GM23338 (cell line): ENCODE measurements around the gene RNFT2. TPM values are rescaled to one million over a fixed set of nuclear protein-coding genes. Genes with fewer than 3 reads are reported as not detected.

Experiments
- ATAC-seq: fragments of 200-7000 bp; cut with Tn5 transposase; 3 replicates; pipeline ENCODE4 v1.9.1; 2020
- DNase-seq: peaks from one replicate; pipeline ENCODE4 v3.0.0-alpha.2; 2015; ENCODE audit warnings: low spot score
- H2AFZ ChIP-seq: fragments of 200-600 bp; sonication (generic); 2 replicates; pipeline ENCODE4 v1.8.0; 2016; ENCODE audit warnings: antibody characterized with exemption, mild to moderate bottlenecking, moderate library complexity
- H3F3A ChIP-seq: fragments of 200-600 bp; sonication (generic); replicated peaks from 2 replicates; pipeline ENCODE4 v1.8.0; 2017; ENCODE audit warnings: antibody characterized with exemption, mixed run types, low read depth
- H3K27ac ChIP-seq: fragments of 200-600 bp; sonication (generic); 2 replicates; pipeline ENCODE4 v1.6.1; 2016; ENCODE audit warnings: low read depth
- H3K27me3 ChIP-seq: fragments of 200-600 bp; sonication (generic); 2 replicates; pipeline ENCODE4 v1.8.0; 2016; ENCODE audit warnings: mild to moderate bottlenecking, mixed run types, moderate library complexity; ENCODE audit not compliant: insufficient read depth
- H3K36me3 ChIP-seq: fragments of 200-600 bp; sonication (generic); 2 replicates; pipeline ENCODE4 v1.8.0; 2016; ENCODE audit warnings: mild to moderate bottlenecking; ENCODE audit not compliant: insufficient read depth
- H3K4me1 ChIP-seq: fragments of 200-600 bp; sonication (generic); 2 replicates; pipeline ENCODE4 v1.8.0; 2016; ENCODE audit warnings: mild to moderate bottlenecking, moderate library complexity; ENCODE audit not compliant: insufficient read depth
- H3K4me2 ChIP-seq: fragments of 200-600 bp; sonication (generic); 2 replicates; pipeline ENCODE4 v1.7.1; 2017; ENCODE audit warnings: mixed run types
- H3K4me3 ChIP-seq: fragments of 200-600 bp; sonication (generic); 2 replicates; pipeline ENCODE4 v1.6.1; 2016; ENCODE audit warnings: mixed run types
- H3K79me2 ChIP-seq: fragments of 200-600 bp; sonication (generic); replicated peaks from 2 replicates; pipeline ENCODE4 v1.8.0; 2017; ENCODE audit warnings: mild to moderate bottlenecking; ENCODE audit not compliant: insufficient read depth
- H3K9me2 ChIP-seq: fragments of 200-600 bp; sonication (generic); 2 replicates; pipeline ENCODE4 v1.8.0; 2017; ENCODE audit not compliant: insufficient read depth
- H4K20me1 ChIP-seq: fragments of 200-600 bp; sonication (generic); replicated peaks from 2 replicates; pipeline ENCODE4 v1.8.0; 2017; ENCODE audit warnings: mild to moderate bottlenecking; ENCODE audit not compliant: insufficient read depth
- H3K27ac Mint-ChIP-seq: 2 replicates; pipeline ENCODE4 v1.8.0; 2020; ENCODE audit warnings: inconsistent platforms, mild to moderate bottlenecking, moderate library complexity, mixed read lengths
- H3K27me3 Mint-ChIP-seq: 3 replicates; pipeline ENCODE4 v1.8.0; 2022; ENCODE audit warnings: low read depth, mild to moderate bottlenecking, moderate library complexity, mixed read lengths, inconsistent platforms; ENCODE audit not compliant: insufficient read depth, poor library complexity
- H3K36me3 Mint-ChIP-seq: 3 replicates; pipeline ENCODE4 v1.8.0; 2021; ENCODE audit warnings: low read depth, mild to moderate bottlenecking, inconsistent platforms, moderate library complexity, mixed read lengths
- H3K4me1 Mint-ChIP-seq: 3 replicates; pipeline ENCODE4 v1.8.0; 2020; ENCODE audit warnings: mild to moderate bottlenecking, inconsistent platforms, mixed read lengths
- H3K4me3 Mint-ChIP-seq: 3 replicates; pipeline ENCODE4 v1.8.0; 2021; ENCODE audit warnings: moderate library complexity, mild to moderate bottlenecking, inconsistent platforms, mixed read lengths
- H3K9me3 Mint-ChIP-seq: 3 replicates; pipeline ENCODE4 v1.8.0; 2020; ENCODE audit warnings: moderate library complexity, mild to moderate bottlenecking, inconsistent platforms, mixed read lengths
- STAT1 ChIP-seq: IDR thresholded peaks from one replicate; pipeline ENCODE4 v1.6.1; 2016; ENCODE audit warnings: antibody characterized with exemption; ENCODE audit not compliant: unreplicated experiment
- ZNF114 ChIP-seq: fragments of 250-450 bp; sonication (Bioruptor Pico); IDR thresholded peaks from 2 replicates; pipeline ENCODE4 v1.5.0; 2020; ENCODE audit warnings: mild to moderate bottlenecking, moderate library complexity
- ZNF331 ChIP-seq: fragments of 250-450 bp; sonication (Bioruptor Pico); IDR thresholded peaks from 2 replicates; pipeline ENCODE4 v1.5.0; 2020; ENCODE audit warnings: low read depth, mild to moderate bottlenecking, moderate library complexity
- polyA plus RNA-seq: library from polyadenylated mRNA; unstranded; fragments of >200 nt; fragmentation: Nextera tagmentation; extraction: Ambion mirVana; gene quantifications from 2 replicates; pipeline ENCODE4 v1.2.1, GENCODE V29; 2016
- total RNA-seq: library from RNA; depleted of rRNA; stranded (reverse); fragments of >200 nt; shearing (Covaris generic); gene quantifications from 2 replicates; pipeline ENCODE4 v1.2.3, GENCODE V29; 2014
- TF ChIP-seq, protein P1 (sequence below): fragments of 250-450 bp; sonication (Bioruptor Pico); IDR thresholded peaks from 2 replicates; pipeline ENCODE4 v1.5.0; 2020; ENCODE audit warnings: mild to moderate bottlenecking, moderate library complexity
- TF ChIP-seq, protein P2 (sequence below), 2 experiments: fragments of 200-600 bp in 1 of 2; sonication (generic) in 1 of 2; conservative IDR thresholded peaks; 2 replicates each; pipeline versions ENCODE4 v1.5.1 to v1.6.1; 2016 to 2017; ENCODE audit warnings: antibody characterized with exemption in 2 of 2, low read depth in 2 of 2, mild to moderate bottlenecking in 2 of 2, moderate library complexity in 1 of 2

The RNFT2 gene
- total and polyA plus RNA-seq, 2 experiments from 2014 or later, result 19.3 to 22.9 TPM

DNA sequence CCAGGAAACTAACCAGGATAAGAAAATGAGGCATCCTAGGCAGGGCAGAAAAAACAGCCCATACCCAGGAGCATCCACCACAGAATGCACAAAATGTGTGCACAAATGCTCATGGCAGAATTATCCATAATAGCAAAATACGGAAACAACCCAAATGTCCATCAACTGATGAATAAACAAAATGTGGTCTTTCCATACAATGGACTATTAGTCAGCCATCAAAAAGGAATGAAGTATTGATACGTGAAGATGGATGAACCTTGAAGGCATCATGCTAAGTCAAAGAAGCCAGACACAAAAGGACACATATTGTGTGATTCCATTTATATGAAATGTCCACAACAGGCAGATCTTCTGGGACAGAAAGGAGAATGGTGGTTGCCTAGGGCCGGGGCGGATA is 124.1 kb downstream of the RNFT2 start (continued):
- TF ChIP-seq, protein P1, sequence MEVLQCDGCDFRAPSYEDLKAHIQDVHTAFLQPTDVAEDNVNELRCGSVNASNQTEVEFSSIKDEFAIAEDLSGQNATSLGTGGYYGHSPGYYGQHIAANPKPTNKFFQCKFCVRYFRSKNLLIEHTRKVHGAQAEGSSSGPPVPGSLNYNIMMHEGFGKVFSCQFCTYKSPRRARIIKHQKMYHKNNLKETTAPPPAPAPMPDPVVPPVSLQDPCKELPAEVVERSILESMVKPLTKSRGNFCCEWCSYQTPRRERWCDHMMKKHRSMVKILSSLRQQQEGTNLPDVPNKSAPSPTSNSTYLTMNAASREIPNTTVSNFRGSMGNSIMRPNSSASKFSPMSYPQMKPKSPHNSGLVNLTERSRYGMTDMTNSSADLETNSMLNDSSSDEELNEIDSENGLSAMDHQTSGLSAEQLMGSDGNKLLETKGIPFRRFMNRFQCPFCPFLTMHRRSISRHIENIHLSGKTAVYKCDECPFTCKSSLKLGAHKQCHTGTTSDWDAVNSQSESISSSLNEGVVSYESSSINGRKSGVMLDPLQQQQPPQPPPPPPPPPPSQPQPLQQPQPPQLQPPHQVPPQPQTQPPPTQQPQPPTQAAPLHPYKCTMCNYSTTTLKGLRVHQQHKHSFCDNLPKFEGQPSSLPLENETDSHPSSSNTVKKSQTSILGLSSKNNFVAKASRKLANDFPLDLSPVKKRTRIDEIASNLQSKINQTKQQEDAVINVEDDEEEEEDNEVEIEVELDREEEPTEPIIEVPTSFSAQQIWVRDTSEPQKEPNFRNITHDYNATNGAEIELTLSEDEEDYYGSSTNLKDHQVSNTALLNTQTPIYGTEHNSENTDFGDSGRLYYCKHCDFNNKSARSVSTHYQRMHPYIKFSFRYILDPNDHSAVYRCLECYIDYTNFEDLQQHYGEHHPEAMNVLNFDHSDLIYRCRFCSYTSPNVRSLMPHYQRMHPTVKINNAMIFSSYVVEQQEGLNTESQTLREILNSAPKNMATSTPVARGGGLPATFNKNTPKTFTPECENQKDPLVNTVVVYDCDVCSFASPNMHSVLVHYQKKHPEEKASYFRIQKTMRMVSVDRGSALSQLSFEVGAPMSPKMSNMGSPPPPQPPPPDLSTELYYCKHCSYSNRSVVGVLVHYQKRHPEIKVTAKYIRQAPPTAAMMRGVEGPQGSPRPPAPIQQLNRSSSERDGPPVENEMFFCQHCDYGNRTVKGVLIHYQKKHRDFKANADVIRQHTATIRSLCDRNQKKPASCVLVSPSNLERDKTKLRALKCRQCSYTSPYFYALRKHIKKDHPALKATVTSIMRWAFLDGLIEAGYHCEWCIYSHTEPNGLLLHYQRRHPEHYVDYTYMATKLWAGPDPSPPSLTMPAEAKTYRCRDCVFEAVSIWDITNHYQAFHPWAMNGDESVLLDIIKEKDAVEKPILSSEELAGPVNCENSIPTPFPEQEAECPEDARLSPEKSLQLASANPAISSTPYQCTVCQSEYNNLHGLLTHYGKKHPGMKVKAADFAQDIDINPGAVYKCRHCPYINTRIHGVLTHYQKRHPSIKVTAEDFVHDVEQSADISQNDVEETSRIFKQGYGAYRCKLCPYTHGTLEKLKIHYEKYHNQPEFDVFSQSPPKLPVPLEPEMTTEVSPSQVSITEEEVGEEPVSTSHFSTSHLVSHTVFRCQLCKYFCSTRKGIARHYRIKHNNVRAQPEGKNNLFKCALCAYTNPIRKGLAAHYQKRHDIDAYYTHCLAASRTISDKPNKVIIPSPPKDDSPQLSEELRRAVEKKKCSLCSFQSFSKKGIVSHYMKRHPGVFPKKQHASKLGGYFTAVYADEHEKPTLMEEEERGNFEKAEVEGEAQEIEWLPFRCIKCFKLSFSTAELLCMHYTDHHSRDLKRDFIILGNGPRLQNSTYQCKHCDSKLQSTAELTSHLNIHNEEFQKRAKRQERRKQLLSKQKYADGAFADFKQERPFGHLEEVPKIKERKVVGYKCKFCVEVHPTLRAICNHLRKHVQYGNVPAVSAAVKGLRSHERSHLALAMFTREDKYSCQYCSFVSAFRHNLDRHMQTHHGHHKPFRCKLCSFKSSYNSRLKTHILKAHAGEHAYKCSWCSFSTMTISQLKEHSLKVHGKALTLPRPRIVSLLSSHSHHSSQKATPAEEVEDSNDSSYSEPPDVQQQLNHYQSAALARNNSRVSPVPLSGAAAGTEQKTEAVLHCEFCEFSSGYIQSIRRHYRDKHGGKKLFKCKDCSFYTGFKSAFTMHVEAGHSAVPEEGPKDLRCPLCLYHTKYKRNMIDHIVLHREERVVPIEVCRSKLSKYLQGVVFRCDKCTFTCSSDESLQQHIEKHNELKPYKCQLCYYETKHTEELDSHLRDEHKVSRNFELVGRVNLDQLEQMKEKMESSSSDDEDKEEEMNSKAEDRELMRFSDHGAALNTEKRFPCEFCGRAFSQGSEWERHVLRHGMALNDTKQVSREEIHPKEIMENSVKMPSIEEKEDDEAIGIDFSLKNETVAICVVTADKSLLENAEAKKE, result no peak

DNA sequence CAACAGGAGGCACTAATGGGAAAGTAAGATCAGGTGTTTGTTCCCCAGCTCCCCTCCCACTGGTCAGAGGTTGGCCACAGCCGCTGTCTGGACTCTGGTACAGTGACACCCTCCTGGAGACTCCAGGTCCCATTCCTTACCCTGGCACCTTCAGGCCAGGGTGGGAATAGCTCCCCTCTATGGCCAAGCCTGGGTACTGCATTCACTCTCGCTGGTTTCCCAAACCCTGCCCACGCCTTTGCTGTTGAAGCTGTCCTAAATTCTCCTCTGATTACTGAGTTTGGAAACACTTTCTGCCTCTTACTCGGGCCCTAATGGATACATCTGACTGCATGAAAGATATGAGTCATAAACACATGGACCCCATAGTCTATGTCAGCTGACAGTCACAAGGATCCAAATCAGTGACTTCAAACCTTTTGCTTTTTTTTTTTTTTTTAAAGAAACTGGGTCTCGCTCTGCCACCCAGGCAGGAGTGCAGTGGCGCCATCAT is 125.2 kb downstream of the RNFT2 start:
- Histone ChIP-seq H3K27me3 (no peaks in the 10 kb centered on the region), H3K4me1 (peaks cover 26% of the 10 kb centered on the region), H3K4me3 (no peak overlapping the region), H3K4me2 (no peak overlapping the region), H3K79me2 (no peaks in the 10 kb centered on the region), H3F3A (no peaks in the 10 kb centered on the region), H3K9me2 (no peaks in the 10 kb centered on the region), H3K36me3 (no peaks in the 10 kb centered on the region), H4K20me1 (no peaks in the 10 kb centered on the region; the same call in 1 of the 2 replicates), H2AFZ (no peak overlapping the region), H3K27ac (no peak overlapping the region)
- Mint-ChIP-seq H3K9me3 (no peaks in the 10 kb centered on the region), H3K4me3 (no peak overlapping the region), H3K27ac (no peak overlapping the region), H3K4me1 (peaks cover 27% of the 10 kb centered on the region), H3K36me3 (no peaks in the 10 kb centered on the region), H3K27me3 (peaks cover 5% of the 10 kb centered on the region)
- DNase-seq (peak; percentile 82), ATAC-seq (peak; percentile 92)
- no peak for TF ChIP-seq ZNF114 (CRISPR knock-in tag)
- TF ChIP-seq, protein P2, sequence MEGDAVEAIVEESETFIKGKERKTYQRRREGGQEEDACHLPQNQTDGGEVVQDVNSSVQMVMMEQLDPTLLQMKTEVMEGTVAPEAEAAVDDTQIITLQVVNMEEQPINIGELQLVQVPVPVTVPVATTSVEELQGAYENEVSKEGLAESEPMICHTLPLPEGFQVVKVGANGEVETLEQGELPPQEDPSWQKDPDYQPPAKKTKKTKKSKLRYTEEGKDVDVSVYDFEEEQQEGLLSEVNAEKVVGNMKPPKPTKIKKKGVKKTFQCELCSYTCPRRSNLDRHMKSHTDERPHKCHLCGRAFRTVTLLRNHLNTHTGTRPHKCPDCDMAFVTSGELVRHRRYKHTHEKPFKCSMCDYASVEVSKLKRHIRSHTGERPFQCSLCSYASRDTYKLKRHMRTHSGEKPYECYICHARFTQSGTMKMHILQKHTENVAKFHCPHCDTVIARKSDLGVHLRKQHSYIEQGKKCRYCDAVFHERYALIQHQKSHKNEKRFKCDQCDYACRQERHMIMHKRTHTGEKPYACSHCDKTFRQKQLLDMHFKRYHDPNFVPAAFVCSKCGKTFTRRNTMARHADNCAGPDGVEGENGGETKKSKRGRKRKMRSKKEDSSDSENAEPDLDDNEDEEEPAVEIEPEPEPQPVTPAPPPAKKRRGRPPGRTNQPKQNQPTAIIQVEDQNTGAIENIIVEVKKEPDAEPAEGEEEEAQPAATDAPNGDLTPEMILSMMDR (conservative IDR thresholded peaks at IDR 0.05; ENCODE audit: low read depth in 2 of 2), result peak; percentile 81 to 84
- TF ChIP-seq STAT1, result no peak
- TF ChIP-seq ZNF331, result no peak
